ENCODE results near the gene SIGLEC6.

SIGLEC6 gene

DNA sequence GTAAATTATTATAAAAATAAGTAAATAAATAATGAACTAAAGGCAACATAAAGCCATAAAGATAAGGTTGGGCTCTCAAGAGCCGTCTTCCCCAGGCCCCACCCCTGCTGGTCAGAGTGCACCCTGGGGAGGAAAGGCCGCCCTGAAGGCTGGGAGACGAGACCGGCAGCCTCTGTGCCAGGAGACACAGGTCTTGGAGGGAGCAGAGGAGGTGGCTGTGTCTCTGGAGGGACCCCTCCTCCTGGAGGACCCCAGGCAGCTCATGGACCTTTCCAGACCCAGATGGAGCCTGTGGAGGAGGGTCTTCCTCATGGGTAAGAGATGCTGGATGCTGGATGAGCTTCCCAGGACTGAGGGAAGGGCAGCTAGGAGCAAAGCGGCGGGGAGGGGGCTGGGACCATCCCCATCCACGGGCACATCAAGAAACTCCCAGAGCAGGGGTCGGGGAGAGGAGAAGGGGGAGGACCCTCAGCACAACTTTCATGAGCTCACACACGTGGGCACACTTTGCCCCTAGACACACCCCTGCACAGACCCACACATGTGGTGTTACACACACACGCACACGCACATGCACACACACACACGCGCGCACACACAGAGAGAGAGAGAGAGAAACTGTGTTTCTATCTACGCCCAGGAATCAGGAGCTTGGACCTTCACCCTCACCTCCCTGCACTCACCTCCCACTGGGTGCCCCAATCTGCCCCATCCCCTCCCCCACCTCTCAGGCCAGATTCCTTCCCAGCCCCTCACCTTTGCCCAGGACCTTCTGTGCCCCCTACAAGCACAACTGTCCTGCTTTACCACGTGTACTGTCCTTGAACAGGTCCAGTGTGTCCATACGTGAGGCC, 52.9 kb downstream of the SIGLEC6 start, which contains the start of gene CEACAM18:
CEACAM18 (plus strand) TSS at position 159 of the 854 bp plus-strand sequence.
- Histone ChIP-seq H3K36me3 (ENCODE audit: control insufficient read depth, insufficient read depth, low read length) (no peaks in the 10 kb centered on the region), H3K27me3 (replicated peaks; ENCODE audit: control insufficient read depth, insufficient read depth, low read length) (no peaks in the 10 kb centered on the region; the same call in 1 of the 2 replicates), H3K4me3 (replicated peaks; ENCODE audit: low read depth, low read length) (no peak within 1 kb of the TSS)
- no peak for TF ChIP-seq CTCF (IDR thresholded peaks at IDR 0.05; ENCODE audit: insufficient read depth, low read length, poor library complexity, severe bottlenecking)
- no peak for DNase-seq (ENCODE audit: extremely low read depth, insufficient read length)

GRCh38 chr19:51477344-51477743, 54.1 kb downstream of the SIGLEC6 start:
- TF ChIP-seq CTCF (IDR thresholded peaks at IDR 0.05; ENCODE audit: insufficient read depth, low read length, poor library complexity, severe bottlenecking) = no peak
- DNase-seq (ENCODE audit: extremely low read depth, insufficient read length) = no peak

GRCh38 chr19:51476164-51476563, 55.3 kb downstream of the SIGLEC6 start:
- H3K36me3 ChIP-seq (ENCODE audit: control insufficient read depth, insufficient read depth, low read length) = no peaks in the 10 kb centered on the region
- TF ChIP-seq CTCF (IDR thresholded peaks at IDR 0.05; ENCODE audit: insufficient read depth, low read length, poor library complexity, severe bottlenecking) = no peak
- no peak overlapping the region for H3K4me3 ChIP-seq (replicated peaks; ENCODE audit: low read depth, low read length)
- no peak for DNase-seq (ENCODE audit: extremely low read depth, insufficient read length)
- no peaks in the 10 kb centered on the region for H3K27me3 ChIP-seq (replicated peaks; ENCODE audit: control insufficient read depth, insufficient read depth, low read length)

More at GRCh38 chr19:51477344-51477743, 54.1 kb downstream of the SIGLEC6 start:
- no peak overlapping the region for H3K4me3 ChIP-seq (replicated peaks; ENCODE audit: low read depth, low read length)
- H3K36me3 ChIP-seq (ENCODE audit: control insufficient read depth, insufficient read depth, low read length) = no peaks in the 10 kb centered on the region
- H3K27me3 ChIP-seq (replicated peaks; ENCODE audit: control insufficient read depth, insufficient read depth, low read length) = no peaks in the 10 kb centered on the region

DNA sequence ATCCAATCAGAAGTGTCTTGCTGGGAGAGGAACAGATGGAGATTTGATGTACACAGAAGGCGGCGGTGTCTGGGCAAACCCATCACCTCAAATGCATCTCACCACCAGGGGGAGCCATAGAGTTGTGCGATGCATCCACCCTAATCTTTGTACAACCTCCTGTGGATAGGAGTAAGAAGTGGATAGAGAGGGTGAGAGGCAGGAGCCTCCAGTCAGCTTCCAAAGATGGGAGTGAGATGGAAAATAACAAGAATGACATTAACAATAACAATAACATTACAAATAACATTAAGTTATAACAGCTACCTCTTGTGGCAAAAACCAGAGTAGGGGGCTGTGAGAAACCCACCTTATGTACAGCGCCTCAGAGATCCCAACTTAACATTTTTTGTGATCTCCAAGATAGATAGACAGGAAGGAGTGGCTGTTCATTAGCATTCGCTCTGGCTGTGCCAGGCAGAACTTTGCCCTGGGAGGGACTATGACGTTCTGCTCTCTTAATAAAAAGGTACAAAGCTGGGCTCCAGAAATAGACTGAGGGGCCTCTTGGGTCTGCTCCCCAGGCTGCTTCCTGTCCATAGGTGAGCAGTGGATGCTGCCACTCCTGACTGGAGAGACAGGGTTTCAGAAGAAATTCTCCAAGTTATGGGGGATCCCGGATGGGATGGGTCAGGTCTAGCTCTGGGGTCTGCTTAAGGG, 58.3 kb downstream of the SIGLEC6 start:
- peak; percentile 77 for TF ChIP-seq CTCF (IDR thresholded peaks at IDR 0.05; ENCODE audit: insufficient read depth, low read length, poor library complexity, severe bottlenecking)

GRCh38 chr19:51472607-51473006, 58.9 kb downstream of the SIGLEC6 start:
- DNase-seq (ENCODE audit: extremely low read depth, insufficient read length) = no peak
- Histone ChIP-seq H3K27me3 (replicated peaks; ENCODE audit: control insufficient read depth, insufficient read depth, low read length) (peaks cover 1% of the 10 kb centered on the region; the same call in 1 of the 2 replicates), H3K36me3 (ENCODE audit: control insufficient read depth, insufficient read depth, low read length) (no peaks in the 10 kb centered on the region), H3K4me3 (replicated peaks; ENCODE audit: low read depth, low read length) (no peak overlapping the region)
- no peak for TF ChIP-seq CTCF (IDR thresholded peaks at IDR 0.05; ENCODE audit: insufficient read depth, low read length, poor library complexity, severe bottlenecking)

More for the DNA sequence above, 58.3 kb downstream of the SIGLEC6 start:
- no peak for DNase-seq (ENCODE audit: extremely low read depth, insufficient read length)
- Histone ChIP-seq H3K27me3 (replicated peaks; ENCODE audit: control insufficient read depth, insufficient read depth, low read length) (no peaks in the 10 kb centered on the region; the same call in 1 of the 2 replicates), H3K4me3 (replicated peaks; ENCODE audit: low read depth, low read length) (no peak overlapping the region), H3K36me3 (ENCODE audit: control insufficient read depth, insufficient read depth, low read length) (no peaks in the 10 kb centered on the region)

Data from GM06990 (cell line).